GM12801 (cell line): Measurements from ENCODE around the gene LILRA5.

Experiments
- TF ChIP-seq, protein P1 (sequence below): IDR thresholded peaks from one replicate; pipeline ENCODE4 v1.5.1; 2011; ENCODE audit warnings: control low read depth; ENCODE audit not compliant: insufficient read length; ENCODE audit errors: extremely low read depth

The LILRA5 gene

DNA sequence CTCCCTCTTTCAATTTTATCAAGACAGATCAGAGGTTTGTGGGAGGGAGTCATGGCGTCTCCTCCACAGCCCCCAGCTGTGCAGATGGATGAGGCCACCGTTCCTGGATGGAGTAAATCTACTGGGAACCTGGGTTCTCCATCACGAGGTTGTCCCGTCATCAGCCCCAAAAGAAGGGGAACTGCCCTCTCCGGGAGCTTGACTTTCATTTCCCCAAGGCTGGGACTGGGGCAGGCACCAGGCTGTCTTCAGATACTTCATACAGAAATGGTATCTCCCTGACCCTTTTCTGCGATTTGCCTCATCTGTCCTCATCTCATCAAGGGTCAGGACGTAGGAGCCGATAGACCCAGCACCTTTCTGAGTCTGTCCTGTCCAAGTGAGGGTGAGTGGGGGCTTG is 41.9 kb downstream of the LILRA5 start:
- TF ChIP-seq, protein P1, sequence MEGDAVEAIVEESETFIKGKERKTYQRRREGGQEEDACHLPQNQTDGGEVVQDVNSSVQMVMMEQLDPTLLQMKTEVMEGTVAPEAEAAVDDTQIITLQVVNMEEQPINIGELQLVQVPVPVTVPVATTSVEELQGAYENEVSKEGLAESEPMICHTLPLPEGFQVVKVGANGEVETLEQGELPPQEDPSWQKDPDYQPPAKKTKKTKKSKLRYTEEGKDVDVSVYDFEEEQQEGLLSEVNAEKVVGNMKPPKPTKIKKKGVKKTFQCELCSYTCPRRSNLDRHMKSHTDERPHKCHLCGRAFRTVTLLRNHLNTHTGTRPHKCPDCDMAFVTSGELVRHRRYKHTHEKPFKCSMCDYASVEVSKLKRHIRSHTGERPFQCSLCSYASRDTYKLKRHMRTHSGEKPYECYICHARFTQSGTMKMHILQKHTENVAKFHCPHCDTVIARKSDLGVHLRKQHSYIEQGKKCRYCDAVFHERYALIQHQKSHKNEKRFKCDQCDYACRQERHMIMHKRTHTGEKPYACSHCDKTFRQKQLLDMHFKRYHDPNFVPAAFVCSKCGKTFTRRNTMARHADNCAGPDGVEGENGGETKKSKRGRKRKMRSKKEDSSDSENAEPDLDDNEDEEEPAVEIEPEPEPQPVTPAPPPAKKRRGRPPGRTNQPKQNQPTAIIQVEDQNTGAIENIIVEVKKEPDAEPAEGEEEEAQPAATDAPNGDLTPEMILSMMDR, result no peak

DNA sequence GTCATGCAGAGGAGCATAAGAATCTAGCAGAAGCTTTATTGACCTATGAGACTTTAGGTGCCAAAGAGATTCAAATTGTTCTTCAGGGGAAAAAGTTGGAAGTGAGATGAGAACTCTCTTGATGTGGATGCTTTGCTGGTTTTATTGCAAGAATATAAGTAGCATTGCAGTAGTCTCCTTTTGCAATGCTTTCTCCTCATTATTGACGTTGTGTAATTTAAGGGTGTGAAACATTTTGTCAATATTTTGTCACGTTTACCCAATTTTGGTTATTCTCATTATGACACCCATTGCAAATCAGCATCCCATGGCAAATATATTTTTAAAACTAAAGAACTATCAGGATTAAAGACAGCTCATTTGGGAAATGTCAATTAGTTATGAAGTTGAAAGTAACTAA is 44.0 kb downstream of the LILRA5 start:
- TF ChIP-seq, protein P1, result no peak

DNA sequence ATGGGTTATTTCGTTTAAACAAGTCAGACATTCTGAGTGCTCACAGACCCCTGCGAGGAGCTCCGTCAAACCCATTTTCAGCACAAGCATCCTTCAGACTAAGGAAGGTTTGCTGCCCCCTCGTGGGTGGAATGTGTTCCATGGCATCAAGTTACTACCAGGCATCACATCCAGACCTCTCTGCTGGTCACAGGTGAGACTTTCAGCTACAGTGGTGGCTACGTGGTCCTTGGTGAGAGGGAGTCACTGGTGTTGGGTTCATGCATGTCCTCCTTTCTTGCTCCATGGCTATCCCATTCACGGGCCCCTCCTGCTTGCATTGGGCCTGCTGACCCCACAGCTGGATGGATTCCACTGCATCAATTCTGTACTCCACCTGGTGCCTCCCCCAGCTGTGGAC is 46.8 kb downstream of the LILRA5 start:
- TF ChIP-seq, protein P1, result peak; percentile 73

DNA sequence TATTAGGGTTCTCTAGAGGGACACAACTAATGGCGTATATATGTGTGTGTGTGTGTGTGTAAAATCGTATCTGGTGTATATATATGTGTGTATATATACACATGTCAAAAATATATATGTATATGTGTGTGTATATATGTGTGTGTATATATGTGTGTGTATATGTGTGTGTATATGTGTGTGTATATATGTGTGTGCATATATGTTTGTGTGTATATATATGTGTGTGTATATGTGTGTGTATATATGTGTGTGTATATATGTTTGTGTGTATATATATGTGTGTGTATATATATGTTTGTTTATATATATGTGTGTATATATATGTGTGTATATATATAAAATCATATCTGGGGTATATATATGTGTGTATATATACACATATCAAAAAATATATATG is 50.5 kb downstream of the LILRA5 start:
- TF ChIP-seq, protein P1, result no peak

DNA sequence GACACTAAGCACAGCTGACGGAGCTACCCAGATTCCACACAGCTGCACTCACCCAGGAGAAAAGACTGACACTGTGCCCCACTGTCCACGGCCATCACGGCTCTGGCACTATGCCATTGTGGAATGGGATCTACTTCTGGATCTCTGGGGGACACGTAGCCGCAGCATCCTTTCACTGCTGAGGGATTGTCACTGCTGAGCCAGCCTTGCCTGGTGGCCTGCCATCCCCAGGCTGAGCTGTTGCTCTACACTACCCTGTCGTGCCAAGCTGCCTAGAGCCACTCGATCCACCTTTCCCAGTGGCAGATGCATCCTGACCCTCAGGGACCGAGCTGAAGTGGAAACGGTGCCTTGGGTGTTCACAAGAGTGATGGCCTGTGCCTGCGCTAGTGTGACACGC is 50.9 kb downstream of the LILRA5 start:
- TF ChIP-seq, protein P1, result no peak

DNA sequence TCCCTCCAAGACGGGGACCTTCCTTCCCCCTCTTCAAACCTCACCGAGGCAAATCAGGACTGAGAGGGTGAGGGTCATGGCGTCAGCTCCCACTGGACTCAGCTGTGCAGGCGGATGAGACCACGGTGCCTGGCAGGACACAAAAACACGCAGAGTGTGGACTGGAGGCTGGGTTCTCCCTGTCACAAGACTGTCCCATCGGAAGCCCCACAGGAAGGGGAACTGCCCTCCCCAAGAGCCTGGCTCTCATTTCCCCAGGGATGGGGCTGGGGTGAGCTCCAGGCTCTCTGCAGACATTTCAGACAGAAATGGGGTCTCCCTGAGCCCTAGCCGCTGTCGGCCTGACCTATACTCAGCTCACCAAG is 55.9 kb downstream of the LILRA5 start, which contains the start of gene LILRB5:
LILRB5 (minus strand) TSS at position 158 of the 365 bp plus-strand sequence; CDS start at position 78, 80 bp downstream.
- TF ChIP-seq, protein P1, result no peak
